ENCODE data around the gene LOC101059915.
A peak's percentile ranks its signal among the peaks of the same experiment; 100 is the strongest.
"Not testable (repeated sequence)": the region's sequence is repeated elsewhere in the genome, so short reads cannot be mapped to it uniquely, and the experiment has no call there.

The LOC101059915 gene

DNA sequence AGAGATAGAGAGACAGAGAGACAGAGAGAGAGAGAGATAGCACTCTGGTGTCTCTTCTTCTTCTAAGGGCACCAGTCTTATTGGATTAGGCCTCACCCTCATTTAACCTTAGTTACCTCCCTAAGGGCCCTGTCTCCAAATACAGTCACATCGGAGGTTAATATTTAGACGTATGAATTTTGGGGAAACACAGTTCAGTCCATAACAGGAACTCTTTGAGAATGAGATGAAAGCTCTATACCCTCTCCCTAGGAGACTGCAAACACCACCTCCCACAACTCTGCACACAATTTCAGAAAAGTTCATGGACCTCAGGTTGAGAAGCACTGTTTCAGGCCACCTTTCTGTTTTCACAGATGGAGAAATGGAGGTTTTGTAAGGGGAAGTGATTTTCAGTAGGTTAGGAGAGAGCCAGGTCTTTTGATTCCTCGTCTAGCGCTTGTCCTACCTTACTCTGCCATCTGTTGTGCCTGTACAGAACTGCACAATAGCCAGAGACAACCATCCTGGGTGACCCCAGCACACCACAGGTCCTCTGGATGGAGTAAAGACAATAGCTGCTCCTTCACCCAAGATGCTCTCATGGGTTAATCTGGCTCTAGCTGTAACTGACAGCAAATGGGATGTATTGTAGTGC lies 16.9 kb upstream of the LOC101059915 start:
- TF ChIP-seq TAF1 (IDR thresholded peaks at IDR 0.05; ENCODE audit: borderline replicate concordance, low read depth, low read length) (no peak), POLR2AphosphoS5 (IDR thresholded peaks at IDR 0.05; ENCODE audit: low read depth, low read length) (no peak), POLR2A (IDR thresholded peaks at IDR 0.05; ENCODE audit: low read depth, low read length) (no peak)
- DNase-seq (ENCODE audit: insufficient read length) (no peak), FAIRE-seq (peak; percentile 74)

GRCh38 chrX:71652405-71652804 lies 14.9 kb upstream of the LOC101059915 start:
- FAIRE-seq = peak; percentile 92
- DNase-seq (ENCODE audit: insufficient read length) = no peak
- TF ChIP-seq POLR2A (IDR thresholded peaks at IDR 0.05; ENCODE audit: low read depth, low read length) (no peak), TAF1 (IDR thresholded peaks at IDR 0.05; ENCODE audit: borderline replicate concordance, low read depth, low read length) (no peak), POLR2AphosphoS5 (IDR thresholded peaks at IDR 0.05; ENCODE audit: low read depth, low read length) (no peak)

GRCh38 chrX:71653344-71653743 lies 14.0 kb upstream of the LOC101059915 start:
- FAIRE-seq (no peak), DNase-seq (ENCODE audit: insufficient read length) (no peak)
- TF ChIP-seq TAF1 (IDR thresholded peaks at IDR 0.05; ENCODE audit: borderline replicate concordance, low read depth, low read length) (no peak), POLR2AphosphoS5 (IDR thresholded peaks at IDR 0.05; ENCODE audit: low read depth, low read length) (no peak)

GRCh38 chrX:71657267-71657666 lies 10.1 kb upstream of the LOC101059915 start:
- FAIRE-seq = no peak
- no peak for DNase-seq (ENCODE audit: insufficient read length)
- no peak for TF ChIP-seq POLR2A (IDR thresholded peaks at IDR 0.05; ENCODE audit: low read depth, low read length)
- no peak for TF ChIP-seq TAF1 (IDR thresholded peaks at IDR 0.05; ENCODE audit: borderline replicate concordance, low read depth, low read length)
- TF ChIP-seq POLR2AphosphoS5 (IDR thresholded peaks at IDR 0.05; ENCODE audit: low read depth, low read length) = no peak

DNA sequence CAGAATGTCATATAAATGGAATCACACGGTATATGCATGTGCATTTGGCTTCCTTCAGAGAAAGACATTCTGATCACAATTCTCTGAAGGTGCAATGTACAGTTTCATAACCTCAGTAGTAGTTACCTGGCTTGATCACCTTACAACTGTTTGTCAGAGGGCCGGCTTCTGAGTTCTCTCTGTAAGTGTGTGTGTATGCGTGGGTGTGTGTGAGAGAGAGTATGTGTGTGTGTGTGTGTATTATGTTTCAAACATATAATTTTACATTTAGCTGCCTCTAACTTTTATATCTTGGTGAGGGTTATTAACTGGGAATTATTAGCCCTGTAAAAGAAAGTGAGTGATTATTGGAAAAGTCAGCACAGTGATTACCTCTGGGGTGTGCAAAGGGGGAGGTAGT lies 8.0 kb upstream of the LOC101059915 start:
- TF ChIP-seq POLR2AphosphoS5 (IDR thresholded peaks at IDR 0.05; ENCODE audit: low read depth, low read length) = no peak
- DNase-seq (ENCODE audit: insufficient read length) (no peak), FAIRE-seq (no peak)

DNA sequence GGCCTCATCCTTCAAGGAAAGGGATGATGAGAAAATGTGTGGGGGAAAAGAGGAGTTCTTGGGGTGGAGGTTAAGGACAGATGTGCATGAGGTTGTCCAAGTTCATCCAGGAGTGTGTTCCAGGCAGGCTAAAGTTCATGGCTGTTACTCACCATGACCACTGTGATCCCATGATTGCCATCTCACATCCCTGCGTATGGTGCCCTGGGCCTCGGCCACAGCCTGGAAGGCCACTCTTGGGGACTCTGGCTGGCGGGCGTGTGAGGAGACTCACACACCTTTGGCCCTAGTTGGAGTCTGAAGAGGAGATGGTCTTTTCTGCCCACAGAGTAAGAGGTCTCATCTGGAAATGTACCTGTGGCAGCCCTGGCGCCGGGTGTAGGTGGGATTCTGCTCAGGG lies 7.4 kb upstream of the LOC101059915 start:
- DNase-seq (ENCODE audit: insufficient read length) (no peak), FAIRE-seq (no peak)
- no peak for TF ChIP-seq TAF1 (IDR thresholded peaks at IDR 0.05; ENCODE audit: borderline replicate concordance, low read depth, low read length)
- TF ChIP-seq POLR2A (IDR thresholded peaks at IDR 0.05; ENCODE audit: low read depth, low read length) = no peak
- TF ChIP-seq POLR2AphosphoS5 (IDR thresholded peaks at IDR 0.05; ENCODE audit: low read depth, low read length) = no peak

DNA sequence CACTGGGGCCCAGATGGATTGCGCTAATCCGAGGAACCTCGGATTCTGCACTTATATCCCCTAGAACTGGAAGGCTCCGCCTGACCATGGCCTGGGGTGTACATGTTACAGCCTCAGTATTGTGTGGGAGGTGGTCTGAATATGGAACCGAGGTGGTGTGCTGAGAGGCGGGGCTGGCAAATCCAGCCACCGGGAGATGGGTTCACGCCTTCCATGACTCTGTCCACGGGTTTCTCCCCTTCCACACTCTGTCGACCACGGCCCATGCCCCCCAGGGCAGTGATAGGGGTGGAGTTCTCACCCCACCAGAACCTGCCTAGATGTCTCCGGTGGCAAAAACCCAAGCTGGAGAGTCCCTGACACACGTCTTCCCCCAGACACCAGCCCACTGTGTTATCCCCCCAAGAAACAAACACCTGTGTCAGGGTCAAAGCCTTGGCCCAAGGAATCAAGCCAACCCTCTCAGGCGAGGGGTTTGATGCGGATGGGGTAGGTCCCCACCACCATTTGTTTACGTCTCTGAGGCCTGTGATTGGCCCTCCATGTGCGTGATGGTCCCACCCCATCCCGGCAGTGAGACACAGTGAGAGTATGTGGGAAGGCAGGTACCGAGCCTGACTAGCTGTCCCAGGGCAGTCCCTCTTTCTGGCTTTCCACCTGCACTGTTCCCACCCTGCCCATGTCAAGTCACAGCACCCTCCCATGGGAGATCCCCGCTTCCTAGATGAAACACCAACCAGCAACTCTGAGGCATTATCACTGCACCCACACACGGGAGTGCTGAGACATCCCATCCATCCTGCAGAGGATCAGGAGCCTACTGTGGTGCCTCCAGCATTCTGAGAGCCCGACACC lies 6.6 kb upstream of the LOC101059915 start:
- DNase-seq (ENCODE audit: insufficient read length) = no peak
- no peak for TF ChIP-seq POLR2A (IDR thresholded peaks at IDR 0.05; ENCODE audit: low read depth, low read length)
- no peak for TF ChIP-seq TAF1 (IDR thresholded peaks at IDR 0.05; ENCODE audit: borderline replicate concordance, low read depth, low read length)
- no peak for FAIRE-seq

- no peak for FAIRE-seq
- TF ChIP-seq POLR2AphosphoS5 (IDR thresholded peaks at IDR 0.05; ENCODE audit: low read depth, low read length) (no peak), POLR2A (IDR thresholded peaks at IDR 0.05; ENCODE audit: low read depth, low read length) (no peak), TAF1 (IDR thresholded peaks at IDR 0.05; ENCODE audit: borderline replicate concordance, low read depth, low read length) (no peak)
- no peak for DNase-seq (ENCODE audit: insufficient read length)
Observed at GRCh38 chrX:71661919-71662318, 5.4 kb upstream of the LOC101059915 start.

DNA sequence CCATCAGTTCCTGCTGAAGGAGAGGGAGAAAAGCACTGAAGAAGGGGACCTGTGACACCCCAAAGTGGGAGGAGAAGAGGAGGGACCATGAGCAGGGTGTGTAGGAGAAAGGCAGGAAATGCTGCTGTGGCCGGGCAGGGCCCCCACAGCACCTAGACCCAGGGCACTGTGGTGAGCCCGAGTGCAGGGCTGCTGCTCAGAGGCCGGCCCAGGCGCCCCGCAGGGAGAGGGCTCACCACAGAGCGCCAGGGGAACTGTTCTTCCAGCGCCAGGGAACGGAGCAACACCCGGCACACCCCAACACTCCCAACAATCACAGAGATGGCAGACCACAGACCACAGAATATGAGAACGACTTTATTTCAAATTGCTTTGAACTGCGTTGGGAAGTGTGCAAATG lies 4.7 kb upstream of the LOC101059915 start:
- not testable (repeated sequence) for DNase-seq (ENCODE audit: insufficient read length); FAIRE-seq

- FAIRE-seq; DNase-seq (ENCODE audit: insufficient read length): not testable (repeated sequence)
Observed at GRCh38 chrX:71663238-71663637, 4.1 kb upstream of the LOC101059915 start.

DNA sequence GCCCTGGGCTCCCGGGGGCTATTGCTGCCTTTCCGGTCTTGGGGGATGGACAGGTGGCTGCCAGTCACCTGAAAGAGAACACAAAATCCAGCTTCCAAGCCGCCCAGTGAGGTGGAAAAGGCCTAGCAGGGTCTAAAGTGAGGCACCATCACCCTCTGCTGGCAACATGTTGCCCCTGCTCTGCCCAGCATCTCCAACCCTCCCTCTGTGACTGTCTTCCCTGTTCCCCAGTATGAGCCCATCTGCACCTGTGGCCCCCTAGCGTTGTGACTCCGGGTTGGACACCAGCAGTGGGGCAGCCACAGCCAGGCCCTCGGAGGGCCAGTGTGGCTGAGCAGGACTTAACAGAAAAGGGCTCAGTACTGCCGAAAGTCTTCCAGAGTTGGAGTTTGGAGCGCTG lies 3.1 kb upstream of the LOC101059915 start:
- peak; percentile 50 for FAIRE-seq
- not testable (repeated sequence) for DNase-seq (ENCODE audit: insufficient read length)

- no peak for FAIRE-seq
- DNase-seq (ENCODE audit: insufficient read length) = no peak
Observed at GRCh38 chrX:71664889-71665491, 2.4 kb upstream of the LOC101059915 start.

More at GRCh38 chrX:71664889-71665491, 2.4 kb upstream of the LOC101059915 start:
- TF ChIP-seq POLR2A (IDR thresholded peaks at IDR 0.05; ENCODE audit: low read depth, low read length) (no peak), POLR2AphosphoS5 (IDR thresholded peaks at IDR 0.05; ENCODE audit: low read depth, low read length) (no peak), TAF1 (IDR thresholded peaks at IDR 0.05; ENCODE audit: borderline replicate concordance, low read depth, low read length) (no peak)
